Adrenal gland (tissue), 12 donors: Measurements from ENCODE around the gene HIRA. TPM values are rescaled to one million over a fixed set of nuclear protein-coding genes. Genes with fewer than 3 reads are reported as not detected.

Experiments
- DNase-seq, 7 donors: peaks; one replicate each; pipeline ENCODE4 v3.0.0-alpha.2; 2019 to 2020
- H3K27ac ChIP-seq, 5 donors: fragments of 200-600 bp; sonication (generic) in 4 of 5; 1 replicate in 3 of 5; 2 replicates in 2 of 5; pipeline versions ENCODE4 v1.5.1 to v1.8.0; 2016 to 2020; ENCODE audit warnings: mild to moderate bottlenecking in 1 of 5
- H3K27me3 ChIP-seq: fragments of 200-600 bp; 2 replicates; pipeline ENCODE4 v1.8.0; 2021
- H3K36me3 ChIP-seq, 2 donors: fragments of 200-600 bp; replicated peaks in 1 of 2; 1 replicate in 1 of 2; 2 replicates in 1 of 2; pipeline versions ENCODE4 v1.5.1 to v1.8.0; 2018 to 2022
- H3K4me1 ChIP-seq, 2 donors: fragments of 200-600 bp; replicated peaks in 1 of 2; 1 replicate in 1 of 2; 2 replicates in 1 of 2; pipeline versions ENCODE4 v1.5.1 to v1.8.0; 2018 to 2021
- H3K4me3 ChIP-seq, 4 donors: fragments of 200-600 bp; sonication (generic) in 3 of 4; one replicate each; pipeline ENCODE4 v1.5.1; 2016 to 2018
- H3K9me3 ChIP-seq, 3 donors: fragments of 200-600 bp; sonication (generic) in 1 of 3; replicated peaks in 1 of 3; 1 replicate in 2 of 3; 2 replicates in 1 of 3; pipeline versions ENCODE4 v1.5.1 to v1.8.0; 2016 to 2021
- CTCF ChIP-seq, 6 experiments: fragments of 450-650 bp in 4 of 6; fragments of 200-600 bp in 2 of 6; sonication (generic) in 1 of 6; IDR thresholded peaks; 1 replicate in 5 of 6; 2 replicates in 1 of 6; pipeline versions ENCODE4 v1.5.1 to v1.8.0; 2016 to 2021; ENCODE audit warnings: antibody characterized with exemption in 6 of 6, mild to moderate bottlenecking in 2 of 6, moderate library complexity in 1 of 6
- POLR2A ChIP-seq, 2 donors: fragments of 450-650 bp; IDR thresholded peaks; one replicate each; pipeline ENCODE4 v1.6.1; 2017; ENCODE audit warnings: antibody characterized with exemption in 2 of 2, mild to moderate bottlenecking in 2 of 2, moderate library complexity in 1 of 2
- WGBS, 4 donors: extraction: QIAGEN DNeasy Blood & Tissue Kit in 2 of 4; methylation state at CpG; one replicate each; pipeline versions ENCODE4 v1.1.5 to v1.1.7; 2013 to 2017; 5-methylcytosine and 5-hydroxymethylcytosine counted together
- intact Hi-C, 2 donors: fragments of 100-400 bp; cut with DNase I; formaldehyde crosslinking; loops; one replicate each; pipeline versions ENCODE4 v1.14.1 to v1.15.0; 2022 to 2023
- polyA plus RNA-seq, 3 donors: library from polyadenylated mRNA; stranded (reverse); fragments of 200-250 nt in 2 of 3; fragments of 350-450 nt in 1 of 3; fragmentation: Illumina TruSeq in 1 of 3; extraction: RNeasy Lipid Tissue Mini Kit (QIAGEN cat#74804) in 1 of 3; gene quantifications; one replicate each; pipeline ENCODE4 v1.2.3, GENCODE V29; 2013 to 2014
- total RNA-seq, 9 donors: library from RNA; depleted of rRNA in 4 of 9; stranded (reverse); fragments of >200 nt in 4 of 9; fragments of 120-200 nt in 1 of 9; fragmentation: NEBNext Ultra II Directional in 1 of 9; extraction: Animal tissue kit (Norgen Biotek cat#: 25700) in 1 of 9; gene quantifications; one replicate each; pipeline versions ENCODE4 v1.1.0 to v1.2.4, GENCODE V29; 2013 to 2023
- donor health status: healthy with polysubstance abuse.
- donor health status: Bipolar disorder and iron deficiency.
- donor health status: DM: yes; HTN: yes; CAD: no.
- donor health status: DM: no; HTN: no; CAD: no.
- donor health status: DM: no; HTN: no; CAD: no.
- donor health status: DM: yes; HTN: yes; CAD: no.

The HIRA gene
- total and polyA plus RNA-seq, 12 donors: 8.4 to 47.8 (median 20.8) TPM

GRCh38 chr22:19449422-19449767, 17.9 kb upstream of the HIRA start:
- no peak for TF ChIP-seq POLR2A (IDR thresholded peaks at IDR 0.05)
- no peak for TF ChIP-seq CTCF (IDR thresholded peaks at IDR 0.05)
- intact Hi-C loops: no loop called here
- Histone ChIP-seq H3K4me3 (no peak overlapping the region), H3K27ac (no peak overlapping the region), H3K27me3 (no peaks in the 10 kb centered on the region), H3K4me1 (peaks cover 14 to 27% of the 10 kb centered on the region in 2 donors), H3K9me3 (no peaks in the 10 kb centered on the region), H3K36me3 (peaks cover 0 to 37% of the 10 kb centered on the region in 2 donors)
- DNase-seq: no peak
- WGBS, 4 donors: 75 to 100% (median 95%) methylated on average over 1 to 2 of the region's 2 CpGs

GRCh38 chr22:19448739-19449421, 17.3 kb upstream of the HIRA start:
- peaks cover 0 to 37% of the 10 kb centered on the region in 2 donors for H3K36me3 ChIP-seq
- no peaks in the 10 kb centered on the region for H3K27me3 ChIP-seq
- H3K4me1 ChIP-seq: peaks cover 14 to 27% of the 10 kb centered on the region in 2 donors
- intact Hi-C loops: no loop called here
- no peak overlapping the region for H3K4me3 ChIP-seq
- 84 to 87% (median 86%) methylated on average over 4 to 5 of the region's 5 CpGs for WGBS, 4 donors
- no peak for DNase-seq
- H3K9me3 ChIP-seq: no peaks in the 10 kb centered on the region
- peak overlapping the region in 1 of 5 donors; percentile 96 for H3K27ac ChIP-seq
- TF ChIP-seq CTCF (IDR thresholded peaks at IDR 0.05): no peak
- no peak for TF ChIP-seq POLR2A (IDR thresholded peaks at IDR 0.05)

- Histone ChIP-seq H3K36me3 (peaks cover 0 to 37% of the 10 kb centered on the region in 2 donors), H3K4me3 (peak overlapping the region in 3 of 4 donors; percentile 49 to 81 (median 56)), H3K27me3 (no peaks in the 10 kb centered on the region), H3K27ac (peak overlapping the region; percentile 81 to 96 (median 94)), H3K9me3 (no peaks in the 10 kb centered on the region), H3K4me1 (peaks cover 14 to 27% of the 10 kb centered on the region in 2 donors)
- intact Hi-C loops: no loop called here
- TF ChIP-seq CTCF (IDR thresholded peaks at IDR 0.05) (no peak), POLR2A (IDR thresholded peaks at IDR 0.05) (no peak)
- WGBS, 4 donors: 19 to 24% (median 22%) methylated on average over 13 to 14 of the region's 14 CpGs
- peak; percentile 35 to 81 (median 65) for DNase-seq
Measured at GRCh38 chr22:19448076-19448607, 16.6 kb upstream of the HIRA start.

- H3K4me1 ChIP-seq: peaks cover 14 to 27% of the 10 kb centered on the region in 2 donors
- peak within 1 kb of the TSS; percentile 81 to 96 (median 94) for H3K27ac ChIP-seq
- intact Hi-C loops: no loop called here
- no peaks in the 10 kb centered on the region for H3K9me3 ChIP-seq
- peak; percentile 90 to 93 for TF ChIP-seq POLR2A (IDR thresholded peaks at IDR 0.05)
- peak in 1 of 6 experiments; percentile 15 for TF ChIP-seq CTCF (IDR thresholded peaks at IDR 0.05)
- H3K4me3 ChIP-seq: peak within 1 kb of the TSS; percentile 49 to 81 (median 54)
- DNase-seq: peak; percentile 91 to 97 (median 93)
- H3K36me3 ChIP-seq: peaks cover 0 to 31% of the 10 kb centered on the region in 2 donors
- WGBS, 4 donors: 0 to 1% (median 0%) methylated on average over 23 to 92 of the region's 92 CpGs
- no peaks in the 10 kb centered on the region for H3K27me3 ChIP-seq
Measured at GRCh38 chr22:19447330-19448075, 16.0 kb upstream of the HIRA start, which contains the start of gene C22orf39. Gene C22orf39, minus strand, starts transcription at chr22:19447711. Its CDS starts 23 bp downstream, at chr22:19447688.
